ENCODE data around the gene MAST1. TPM values are rescaled to one million over a fixed set of nuclear protein-coding genes. Genes with fewer than 3 reads are reported as not detected.

Gene MAST1
- total RNA-seq, 1 experiment from 2014 or later: 28.9 TPM

- TF ChIP-seq ZBTB33 (IDR thresholded peaks at IDR 0.05; ENCODE audit: extremely low read depth, insufficient replicate concordance, low read length) (no peak), RAD21 (IDR thresholded peaks at IDR 0.05; ENCODE audit: low read depth) (no peak), TCF7L2 (IDR thresholded peaks at IDR 0.05; ENCODE audit: borderline replicate concordance, extremely low read depth, insufficient read depth, insufficient read length) (no peak), YY1 (IDR thresholded peaks at IDR 0.05; ENCODE audit: extremely low read depth, insufficient replicate concordance, low read depth, low read length) (no peak), REST (IDR thresholded peaks at IDR 0.05; ENCODE audit: low read depth) (no peak), ATF3 (IDR thresholded peaks at IDR 0.05) (no peak), SRF (IDR thresholded peaks at IDR 0.05; ENCODE audit: low read depth) (no peak), SIN3A (IDR thresholded peaks at IDR 0.05; ENCODE audit: low read depth) (no peak)
Observed at GRCh38 chr19:12856653-12857052, 18.3 kb downstream of the MAST1 start (continued).
